ENCODE measurements around the gene TVP23A.

DNA sequence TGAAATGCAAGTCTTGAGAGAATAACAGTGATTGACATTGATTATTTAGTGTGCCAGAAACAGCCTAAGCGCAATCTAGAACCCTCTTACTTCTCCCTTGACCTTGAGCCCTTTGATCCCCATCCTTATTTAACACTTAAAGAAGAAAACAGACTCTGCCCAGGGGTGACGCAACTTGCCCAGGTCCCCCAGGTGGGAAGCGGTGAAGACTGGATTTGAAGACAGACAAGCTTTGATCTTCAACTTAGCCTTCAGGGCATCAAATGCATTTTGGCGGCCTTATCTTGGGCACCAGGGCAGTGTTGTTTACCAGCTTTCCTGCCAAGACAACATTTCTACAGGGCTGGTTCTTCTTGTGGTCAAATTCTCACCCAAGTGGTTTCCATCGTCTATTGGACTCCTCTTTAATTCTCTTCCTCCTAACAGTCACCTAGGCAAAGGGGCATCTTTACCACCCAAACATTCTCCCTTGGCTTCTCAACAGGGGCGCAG, 49.6 kb upstream of the TVP23A start:
- TF ChIP-seq, protein P1, sequence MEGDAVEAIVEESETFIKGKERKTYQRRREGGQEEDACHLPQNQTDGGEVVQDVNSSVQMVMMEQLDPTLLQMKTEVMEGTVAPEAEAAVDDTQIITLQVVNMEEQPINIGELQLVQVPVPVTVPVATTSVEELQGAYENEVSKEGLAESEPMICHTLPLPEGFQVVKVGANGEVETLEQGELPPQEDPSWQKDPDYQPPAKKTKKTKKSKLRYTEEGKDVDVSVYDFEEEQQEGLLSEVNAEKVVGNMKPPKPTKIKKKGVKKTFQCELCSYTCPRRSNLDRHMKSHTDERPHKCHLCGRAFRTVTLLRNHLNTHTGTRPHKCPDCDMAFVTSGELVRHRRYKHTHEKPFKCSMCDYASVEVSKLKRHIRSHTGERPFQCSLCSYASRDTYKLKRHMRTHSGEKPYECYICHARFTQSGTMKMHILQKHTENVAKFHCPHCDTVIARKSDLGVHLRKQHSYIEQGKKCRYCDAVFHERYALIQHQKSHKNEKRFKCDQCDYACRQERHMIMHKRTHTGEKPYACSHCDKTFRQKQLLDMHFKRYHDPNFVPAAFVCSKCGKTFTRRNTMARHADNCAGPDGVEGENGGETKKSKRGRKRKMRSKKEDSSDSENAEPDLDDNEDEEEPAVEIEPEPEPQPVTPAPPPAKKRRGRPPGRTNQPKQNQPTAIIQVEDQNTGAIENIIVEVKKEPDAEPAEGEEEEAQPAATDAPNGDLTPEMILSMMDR (conservative IDR thresholded peaks at IDR 0.05; ENCODE audit: low read depth, low read length) = no peak
- no peak for TF ChIP-seq EZH2 (IDR thresholded peaks at IDR 0.05; ENCODE audit: borderline replicate concordance, low read depth, low read length, poor library complexity, severe bottlenecking)
